GM20431 (cell line): Measurements from ENCODE around the gene ZNF423.

Source experiments
- in situ Hi-C: fragments of 300-500 bp; cut with MseI, MboI; formaldehyde crosslinking; loops from one replicate; pipeline ENCODE4 v1.15.0; 2020; ENCODE audit warnings: low sequenced_read_pairs; ENCODE audit not compliant: unreplicated experiment

ZNF423 gene

DNA sequence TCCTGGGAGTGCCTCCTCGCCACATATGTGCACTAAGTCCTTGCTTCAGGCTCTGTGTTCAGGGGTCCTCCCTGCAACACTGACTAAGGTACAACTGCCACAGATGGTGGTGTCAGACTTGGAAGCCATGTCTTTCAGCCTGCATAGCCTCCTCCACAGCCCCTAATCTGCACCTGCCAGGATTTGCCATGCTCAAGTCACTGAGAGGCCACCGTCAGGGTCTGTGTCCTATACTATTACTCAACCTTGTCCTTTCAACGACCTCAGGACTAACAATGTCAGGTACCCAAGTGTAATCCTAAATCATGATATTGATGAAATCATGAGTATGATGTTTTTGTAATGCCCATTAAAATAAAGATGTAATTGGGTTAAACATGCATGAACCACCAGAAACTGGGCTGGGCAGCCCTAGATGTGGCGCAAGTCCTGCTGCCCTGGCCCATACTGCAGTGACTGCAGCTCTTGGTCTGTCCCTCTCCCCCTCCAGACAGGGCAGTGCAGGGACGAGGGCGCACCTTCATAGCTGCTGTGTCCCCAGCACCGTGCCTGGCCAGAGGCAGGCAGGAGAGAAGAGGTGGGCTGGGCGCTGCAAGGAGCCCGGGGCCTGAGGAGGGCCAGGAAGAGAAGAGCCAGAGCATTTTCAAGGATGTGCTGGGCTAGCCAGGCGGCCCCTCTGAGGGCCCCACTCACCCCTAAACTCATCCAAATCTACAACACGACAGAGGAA lies 198.0 kb downstream of the ZNF423 start:
- in situ Hi-C loops, result no loop called here

DNA sequence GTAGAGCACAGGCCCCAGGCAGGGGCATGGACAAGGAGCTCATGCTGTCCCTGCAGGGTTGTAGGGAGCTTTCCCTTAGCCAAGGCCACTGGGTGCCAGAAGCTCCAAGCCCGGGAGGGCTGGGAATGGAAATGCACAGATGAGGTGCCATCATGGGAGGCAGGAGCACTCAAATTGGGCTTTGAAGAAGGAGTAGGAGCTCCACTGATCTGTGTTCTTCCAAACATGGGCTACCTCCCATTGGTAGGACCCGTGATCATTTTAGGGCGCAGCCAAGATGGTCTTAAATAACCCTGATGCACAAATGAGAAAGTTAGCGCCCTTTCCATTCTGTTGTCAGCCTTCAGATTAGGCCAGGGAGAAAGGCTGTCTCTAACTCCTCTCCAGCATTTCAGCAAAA lies 201.5 kb downstream of the ZNF423 start:
- in situ Hi-C loops, result no loop called here

DNA sequence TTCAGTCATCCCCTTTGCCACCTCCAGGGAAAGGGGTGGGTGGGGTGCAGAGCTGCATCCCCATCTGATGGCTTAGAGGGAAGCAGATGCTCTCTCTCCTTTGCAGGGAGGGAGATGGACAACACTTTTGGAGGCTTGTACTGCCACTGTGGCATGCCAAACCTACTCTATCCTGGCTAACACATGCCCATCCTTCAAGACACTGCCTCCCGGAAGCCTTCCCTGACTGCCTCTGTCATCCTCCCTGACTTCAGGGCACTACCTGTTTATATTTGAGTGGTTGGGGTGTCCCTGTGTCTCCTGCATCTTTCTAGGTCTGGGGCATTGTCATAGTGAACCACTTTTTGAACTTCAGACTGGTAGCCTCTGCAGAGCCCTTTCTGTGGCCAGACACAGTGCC lies 202.3 kb downstream of the ZNF423 start:
- in situ Hi-C loops, result no loop called here

DNA sequence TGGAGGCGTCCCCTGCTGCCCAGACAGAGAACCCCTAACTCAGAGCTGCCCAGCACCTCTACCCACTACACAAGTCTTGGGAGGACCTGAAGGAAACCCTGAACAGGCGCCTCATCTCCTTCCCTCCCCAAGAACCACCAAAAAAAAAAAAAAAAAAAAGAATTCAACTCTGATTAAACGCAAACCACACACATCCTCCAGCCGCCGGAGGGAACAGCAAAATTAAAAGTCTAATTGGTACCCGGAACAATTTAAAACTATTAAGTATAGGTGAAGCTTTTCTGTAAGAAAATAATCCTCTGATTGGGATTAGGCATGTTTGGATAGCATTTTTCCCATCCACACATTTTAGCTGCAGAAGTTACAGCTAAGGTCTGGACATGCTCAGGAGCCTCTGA lies 202.7 kb downstream of the ZNF423 start:
- in situ Hi-C loops, result no loop called here

DNA sequence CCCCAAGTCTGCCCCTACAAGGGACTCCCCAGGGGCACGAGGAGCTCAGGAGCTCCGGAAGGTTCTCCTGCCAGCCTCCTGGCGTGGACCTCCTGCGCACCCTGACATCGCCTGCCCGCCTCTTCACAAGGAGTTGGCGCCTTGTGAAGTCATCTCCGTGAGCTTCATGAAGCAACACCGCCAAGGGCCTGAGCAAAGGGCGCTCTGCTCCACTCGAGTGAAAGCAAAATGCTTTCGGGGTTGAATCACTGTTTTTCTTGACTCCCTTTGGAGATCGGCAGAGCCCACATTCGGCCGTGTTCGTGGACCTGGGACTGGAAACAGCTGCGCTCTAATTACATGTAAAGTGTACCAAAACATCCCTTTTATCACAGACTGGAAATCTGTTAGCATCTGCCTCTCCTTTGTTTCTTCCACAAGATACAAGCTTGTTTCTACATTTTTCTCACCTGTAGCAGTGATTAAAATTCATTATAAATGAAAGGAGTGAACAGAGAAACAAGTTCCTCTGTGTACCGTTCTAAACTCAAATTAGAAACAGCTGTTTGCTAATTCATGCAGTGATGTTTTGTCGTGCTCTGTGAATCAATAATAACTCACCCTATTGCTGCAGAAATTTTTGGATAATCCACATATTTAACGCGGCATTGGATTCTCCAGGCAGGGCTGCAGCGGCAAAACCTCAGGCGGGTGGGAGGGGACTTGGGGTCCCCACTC lies 203.3 kb downstream of the ZNF423 start:
- in situ Hi-C loops, result no loop called here

DNA sequence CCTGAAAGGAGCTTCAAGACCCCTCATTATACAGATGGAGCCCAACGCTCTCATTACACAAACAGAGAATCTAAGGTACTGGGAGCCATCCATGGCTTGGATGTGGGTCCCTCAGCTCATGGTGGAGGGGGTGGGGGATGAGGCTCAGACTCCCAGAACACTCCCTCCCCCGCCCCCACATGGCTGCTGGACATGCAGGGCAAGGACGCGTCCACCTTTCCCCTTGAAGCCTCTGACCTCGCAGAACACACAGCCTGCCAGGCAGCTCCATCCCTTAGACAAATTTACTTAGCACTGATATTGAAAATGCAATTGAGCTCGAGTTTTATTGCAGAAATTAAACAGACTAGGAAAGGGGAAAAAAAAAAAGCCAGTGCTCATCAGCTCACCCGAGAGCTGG lies 203.9 kb downstream of the ZNF423 start:
- in situ Hi-C loops, result no loop called here

DNA sequence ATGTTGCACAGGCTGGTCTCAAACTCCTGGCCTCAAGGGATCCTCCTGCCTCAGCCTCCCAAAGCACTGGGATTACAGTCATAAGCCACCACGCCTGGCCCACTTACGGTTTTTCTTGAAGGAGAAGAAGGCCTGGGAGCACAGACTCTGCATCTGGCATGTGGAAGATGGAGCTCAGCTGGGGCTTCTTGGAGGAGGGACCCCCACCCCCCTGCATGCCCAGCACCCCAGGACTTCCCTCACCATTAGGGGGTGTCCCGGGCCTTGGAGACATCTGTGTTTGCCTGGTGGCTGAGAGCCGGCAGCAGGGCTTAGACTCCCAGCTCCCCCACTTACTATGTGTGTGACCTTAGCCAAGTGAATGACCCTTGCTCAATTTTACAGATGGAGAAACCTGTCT lies 204.7 kb downstream of the ZNF423 start:
- in situ Hi-C loops, result no loop called here

DNA sequence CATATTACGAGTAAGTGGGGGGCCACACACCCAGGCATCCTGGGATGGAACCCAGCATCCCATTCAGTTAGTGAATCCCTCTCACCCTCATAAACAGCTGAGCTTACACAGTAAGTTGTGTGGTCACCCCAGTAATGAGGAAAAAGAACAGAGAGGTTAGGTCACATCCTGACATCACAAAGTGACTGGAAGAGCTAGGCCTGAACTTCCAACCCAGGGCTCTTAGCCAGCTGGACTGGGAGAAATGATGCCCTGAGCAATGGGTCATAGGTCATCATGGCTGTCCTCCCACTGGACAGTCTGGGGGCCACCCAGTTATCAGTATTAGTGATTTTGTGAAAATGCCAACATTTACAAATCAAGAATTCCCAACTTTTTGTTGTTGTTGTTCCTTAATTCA lies 205.3 kb downstream of the ZNF423 start:
- in situ Hi-C loops, result no loop called here

DNA sequence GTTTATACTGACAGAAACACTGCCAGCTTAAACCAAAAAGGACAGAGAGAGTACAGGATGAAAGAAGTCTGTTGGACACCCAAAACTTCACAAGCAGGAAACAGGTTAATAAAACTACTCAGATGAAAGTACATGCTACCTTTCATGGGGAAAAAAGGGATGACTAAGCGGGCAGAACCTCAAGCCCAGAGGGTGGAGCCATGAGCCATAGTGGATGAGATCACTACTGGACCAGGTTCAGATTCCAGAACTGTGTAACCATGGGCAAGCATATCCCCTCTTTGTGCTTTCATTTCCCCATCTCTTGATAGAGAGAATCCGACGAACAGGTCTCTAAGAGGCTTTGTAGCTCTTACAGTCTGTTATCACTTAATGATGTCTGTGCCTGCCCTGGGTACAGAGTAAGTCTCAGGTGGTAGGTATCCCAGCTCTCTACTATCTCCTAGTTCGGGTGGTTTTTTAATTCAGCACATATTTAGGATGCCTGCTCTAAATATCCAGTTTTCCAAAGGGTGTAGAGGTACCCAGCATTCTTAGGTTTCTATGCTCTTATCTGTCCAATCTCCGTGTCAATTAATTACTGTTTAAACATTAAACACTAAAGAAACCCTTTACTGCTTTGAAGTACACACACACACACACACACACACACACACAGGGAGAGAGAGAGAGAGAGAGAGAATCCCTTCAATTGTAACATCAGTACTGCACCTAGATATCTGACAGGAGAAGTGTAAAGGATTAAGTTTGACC lies 206.7 kb downstream of the ZNF423 start:
- in situ Hi-C loops, result no loop called here

DNA sequence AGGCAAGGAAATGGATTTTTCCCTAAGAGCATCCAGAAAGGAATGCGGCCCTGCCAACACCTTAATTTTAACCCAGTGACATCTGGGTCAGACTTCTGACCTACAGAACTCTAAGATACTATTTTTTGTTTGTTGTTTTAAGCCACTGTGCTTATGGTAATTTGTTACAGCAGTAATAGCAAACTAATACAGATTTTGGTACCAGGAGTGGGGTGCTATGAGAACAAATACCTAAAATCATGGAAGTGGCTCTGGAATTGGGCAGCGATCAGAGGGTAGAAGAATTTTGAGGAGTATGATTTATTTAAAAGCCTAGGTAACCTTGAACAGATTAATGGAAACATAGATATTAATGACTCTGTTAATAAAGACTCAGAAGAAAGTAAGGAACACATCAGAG lies 208.2 kb downstream of the ZNF423 start:
- in situ Hi-C loops, result no loop called here

DNA sequence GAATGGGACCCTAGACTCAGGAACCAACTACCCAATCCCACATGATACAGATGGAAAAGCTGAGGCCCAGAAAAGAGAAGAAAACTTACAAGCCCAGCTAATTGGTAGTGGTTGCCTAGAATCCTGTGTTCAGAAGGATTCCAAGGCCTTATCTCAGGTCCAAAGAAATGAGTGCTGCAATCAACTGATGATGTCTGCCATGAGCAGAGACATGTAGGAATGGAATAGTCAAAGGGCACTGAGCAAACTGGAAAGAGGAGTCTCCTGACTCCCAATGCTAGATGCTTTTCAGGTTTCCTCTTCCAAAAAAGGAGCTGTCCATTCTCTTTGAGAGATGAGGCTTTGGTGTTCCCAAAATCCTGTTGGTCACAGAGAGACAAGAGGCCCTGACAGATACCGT lies 210.6 kb downstream of the ZNF423 start:
- in situ Hi-C loops, result no loop called here

DNA sequence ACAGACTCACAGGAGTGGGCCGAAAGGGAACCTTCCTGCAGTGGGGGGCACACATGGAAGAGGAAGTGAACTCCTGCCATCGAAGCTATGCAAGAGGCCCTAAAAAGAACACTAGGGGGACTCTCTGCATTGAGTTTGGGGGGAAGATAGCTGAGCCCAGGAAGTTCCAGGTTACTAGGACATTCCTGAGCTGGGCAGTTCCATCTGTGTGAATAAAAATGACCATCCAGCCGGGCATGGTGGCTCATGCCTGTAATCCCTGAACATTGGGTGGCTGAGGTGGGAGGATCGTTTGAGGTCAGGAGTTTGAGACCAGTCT lies 211.8 kb downstream of the ZNF423 start:
- in situ Hi-C loops, result no loop called here

DNA sequence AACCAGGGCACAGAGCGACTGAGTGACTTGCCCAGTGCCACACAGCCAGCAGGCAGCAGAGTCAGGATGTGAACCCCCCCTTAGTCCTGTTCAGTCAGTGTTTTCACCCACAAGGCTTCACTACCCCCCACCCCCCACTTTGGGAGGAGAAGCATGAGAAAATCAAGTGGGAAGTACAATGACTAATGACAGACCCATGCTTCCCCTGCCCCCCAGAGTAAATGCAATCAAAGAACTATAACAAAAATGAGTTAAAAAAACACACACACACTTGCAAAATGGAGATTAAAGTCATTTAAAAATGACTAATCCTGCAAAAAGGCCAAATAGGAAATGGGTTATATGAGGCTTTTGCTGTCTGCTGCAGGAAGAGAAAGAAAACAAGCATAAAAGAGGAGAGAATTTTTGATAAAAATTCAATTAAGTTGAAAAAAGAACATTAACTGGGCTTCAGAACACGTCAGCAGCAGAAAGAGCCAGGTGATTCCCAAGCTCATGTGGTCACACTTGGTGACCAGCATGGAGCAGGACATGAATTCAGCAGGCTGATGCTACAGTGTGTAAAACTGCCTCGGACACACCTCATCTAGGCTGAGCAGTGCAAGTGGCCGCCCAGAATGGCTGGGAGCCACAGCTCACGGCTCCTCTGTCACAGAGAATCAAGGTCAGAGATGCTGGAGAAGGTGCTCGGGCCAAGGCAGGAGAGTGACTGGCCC lies 212.3 kb downstream of the ZNF423 start:
- in situ Hi-C loops, result no loop called here

DNA sequence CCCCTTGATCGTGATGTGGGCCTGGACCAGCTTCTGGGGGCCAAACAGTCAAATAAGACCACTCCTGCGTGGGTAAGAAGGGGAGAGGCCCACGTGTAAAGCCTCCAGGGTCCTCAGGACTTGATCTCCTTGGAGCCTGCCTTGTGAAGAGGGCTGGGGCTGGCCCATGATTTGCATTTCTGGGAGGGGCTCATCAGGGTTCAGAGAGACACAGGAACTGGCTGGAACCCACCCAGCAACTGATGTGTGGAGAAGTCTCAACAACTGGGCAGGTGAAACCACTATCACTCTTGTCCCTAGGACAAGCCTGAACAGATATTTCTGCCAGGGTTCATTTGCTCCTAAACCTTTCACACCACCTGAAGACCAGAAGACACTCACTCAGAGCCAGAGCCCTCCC lies 214.7 kb downstream of the ZNF423 start:
- in situ Hi-C loops, result no loop called here

DNA sequence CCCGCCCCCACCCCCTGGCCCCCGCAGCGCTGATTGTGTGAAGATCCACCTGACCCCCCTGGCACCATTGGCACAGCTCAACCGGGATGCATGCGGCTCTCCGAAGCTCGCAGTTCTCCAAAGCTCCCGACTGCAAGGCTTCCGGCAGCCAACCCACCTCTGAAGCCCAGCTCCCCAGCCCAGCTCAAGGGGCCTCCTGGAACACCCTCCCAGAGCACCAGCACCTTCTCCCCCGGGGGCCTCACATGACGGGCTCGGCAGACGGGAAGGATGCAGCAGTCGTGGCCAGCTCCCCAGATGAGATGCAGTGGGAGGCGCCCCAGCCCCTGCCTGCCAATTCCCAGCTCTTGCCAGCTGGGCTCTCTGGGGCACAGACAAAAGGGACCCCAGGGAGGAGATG lies 215.3 kb downstream of the ZNF423 start:
- in situ Hi-C loops, result no loop called here

DNA sequence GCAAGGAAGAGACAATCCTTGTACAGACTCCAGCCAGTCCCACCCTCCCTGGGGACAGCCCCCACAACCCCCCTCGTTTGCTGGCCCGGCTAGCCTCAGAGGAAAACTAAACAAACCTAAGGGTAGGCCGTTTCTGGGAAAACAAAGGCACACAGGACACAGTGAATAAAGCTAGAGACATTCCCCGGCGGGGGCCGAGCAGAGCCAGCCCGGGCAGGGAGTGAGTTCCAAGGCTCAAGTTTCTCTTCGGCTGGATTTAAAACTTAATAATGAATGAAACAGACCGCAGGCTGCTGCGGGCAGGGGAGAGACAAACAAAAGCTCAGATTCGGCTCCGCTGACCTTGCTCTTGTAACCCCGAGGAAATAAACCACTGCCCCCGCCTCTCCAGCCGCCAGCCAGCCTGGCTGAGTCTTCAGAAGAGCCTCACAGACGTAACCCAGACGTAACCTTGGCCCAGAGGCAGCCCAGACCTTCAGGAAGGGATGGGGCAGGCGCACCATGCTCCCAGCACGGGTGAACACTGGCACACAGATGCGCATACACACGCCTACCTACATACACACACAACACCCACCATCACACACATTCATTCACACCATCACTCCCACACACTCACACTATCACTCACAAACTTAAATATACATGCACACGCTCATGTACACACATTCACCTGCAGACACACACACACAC lies 216.0 kb downstream of the ZNF423 start:
- in situ Hi-C loops, result no loop called here

DNA sequence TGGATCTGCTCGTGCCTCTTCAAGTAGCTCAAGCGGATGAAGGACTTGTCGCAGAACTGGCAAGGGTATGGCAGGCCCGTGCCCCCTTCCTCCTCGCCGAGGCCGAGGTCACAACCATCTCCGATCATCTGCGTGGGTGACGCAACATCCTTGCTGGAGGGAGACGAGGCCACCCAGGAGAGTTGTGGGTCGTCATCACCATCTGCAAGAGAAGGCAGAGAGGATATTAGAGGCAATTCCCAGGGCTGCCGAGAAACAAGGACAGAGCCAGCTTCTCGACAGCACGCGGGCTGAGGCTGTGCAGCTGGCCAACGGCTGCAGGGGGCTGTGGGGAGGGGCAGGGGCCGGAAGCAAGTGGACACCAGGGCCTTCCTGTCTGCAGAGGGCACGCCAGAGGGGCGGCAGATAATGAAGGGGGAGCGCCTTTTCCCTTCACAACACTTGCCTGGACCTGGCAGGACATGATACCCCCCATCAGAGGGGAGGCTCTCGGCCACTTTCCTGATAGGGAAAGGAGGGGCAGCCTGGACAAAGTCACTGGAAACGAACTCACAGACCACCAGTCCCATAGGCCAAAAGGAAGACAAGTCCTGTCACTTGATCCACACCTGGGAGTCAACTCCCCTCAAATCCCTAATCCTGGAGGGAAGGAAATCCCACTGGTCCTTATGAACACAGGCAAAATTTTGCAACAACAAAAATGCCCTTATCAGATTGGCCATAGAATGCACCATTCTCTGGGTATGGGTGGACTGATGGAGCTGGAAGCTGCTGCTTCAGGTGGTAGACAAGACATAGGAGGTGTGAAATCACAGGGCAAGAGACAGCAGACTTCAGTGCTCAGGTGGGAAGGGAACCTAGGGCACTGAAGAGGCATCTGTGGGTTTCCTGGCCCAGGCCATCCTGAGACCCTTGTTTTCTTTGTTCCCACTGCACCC lies 217.0 kb downstream of the ZNF423 start:
- in situ Hi-C loops, result no loop called here

DNA sequence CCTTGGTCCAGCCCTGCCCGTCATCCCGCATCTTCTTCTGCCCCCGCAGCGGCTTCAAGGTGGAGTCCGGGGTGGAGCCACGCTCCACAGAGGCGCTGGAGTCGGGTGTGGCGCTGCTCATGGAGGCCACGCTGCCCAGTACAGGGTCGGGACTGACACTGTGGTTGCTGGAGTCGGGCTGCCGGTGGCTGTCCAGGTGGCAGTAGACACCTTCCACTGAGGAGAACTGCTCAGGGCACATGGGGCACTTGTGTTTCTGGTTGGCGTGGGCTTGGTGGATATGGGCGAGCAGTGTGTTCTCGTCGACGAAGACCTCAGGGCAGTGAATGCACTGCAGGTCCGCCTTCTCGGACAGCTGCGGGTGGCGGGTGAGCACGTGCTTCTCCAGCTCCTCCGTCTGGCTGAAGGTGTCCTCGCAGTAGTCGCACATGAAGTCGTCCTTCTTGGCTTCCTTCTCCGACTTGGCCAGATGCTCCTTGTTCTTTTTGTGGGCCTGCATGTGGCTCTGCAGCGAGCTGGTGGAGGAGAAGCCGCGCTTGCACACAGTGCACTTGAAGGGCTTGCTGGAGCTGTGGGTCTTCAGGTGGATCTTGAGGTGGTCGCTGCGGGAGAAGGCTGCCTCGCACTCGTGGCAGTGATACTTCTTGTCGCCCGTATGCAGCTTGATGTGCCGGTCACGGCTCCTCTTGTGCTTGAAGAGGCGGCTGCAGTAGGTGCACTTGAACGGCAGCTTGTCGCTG lies 217.8 kb downstream of the ZNF423 start:
- in situ Hi-C loops, result no loop called here
